Uterus (tissue), 2 donors: ENCODE data around the gene MAP4K5.

Experiments used
- POLR2A ChIP-seq, 2 donors: fragments of 450-650 bp; IDR thresholded peaks; one replicate each; pipeline ENCODE4 v1.6.1; 2016; ENCODE audit warnings: antibody characterized with exemption in 2 of 2, mild to moderate bottlenecking in 1 of 2, moderate library complexity in 1 of 2
- TF ChIP-seq, protein P1 (sequence below), 4 experiments: fragments of 200-600 bp in 2 of 4; fragments of 450-650 bp in 2 of 4; sonication (generic) in 2 of 4; IDR thresholded peaks; one replicate each; pipeline ENCODE4 v1.5.1; 2016 to 2019; ENCODE audit warnings: antibody characterized with exemption in 4 of 4, mild to moderate bottlenecking in 2 of 4, moderate library complexity in 1 of 4

DNA sequence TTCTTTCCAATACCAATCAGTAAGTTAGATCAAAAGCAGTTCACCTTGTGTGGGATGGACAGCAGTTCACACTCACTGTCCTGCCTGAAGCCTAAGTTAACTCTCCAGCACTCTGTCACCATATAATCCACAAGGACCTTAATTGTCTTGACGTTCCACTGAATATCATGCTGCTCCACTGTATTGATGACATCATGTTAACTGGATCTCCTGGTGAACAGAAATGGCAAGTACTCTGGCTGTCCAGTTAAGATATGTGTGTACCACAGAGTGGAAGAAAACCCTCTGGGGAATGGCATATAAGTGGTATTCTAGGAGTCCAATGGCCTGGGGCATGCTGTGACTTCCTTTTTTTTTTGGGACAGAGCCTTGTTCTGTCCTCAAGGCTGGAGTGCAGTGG is 151.9 kb downstream of the MAP4K5 start:
- no peak for TF ChIP-seq POLR2A (IDR thresholded peaks at IDR 0.05)
- TF ChIP-seq, protein P1, sequence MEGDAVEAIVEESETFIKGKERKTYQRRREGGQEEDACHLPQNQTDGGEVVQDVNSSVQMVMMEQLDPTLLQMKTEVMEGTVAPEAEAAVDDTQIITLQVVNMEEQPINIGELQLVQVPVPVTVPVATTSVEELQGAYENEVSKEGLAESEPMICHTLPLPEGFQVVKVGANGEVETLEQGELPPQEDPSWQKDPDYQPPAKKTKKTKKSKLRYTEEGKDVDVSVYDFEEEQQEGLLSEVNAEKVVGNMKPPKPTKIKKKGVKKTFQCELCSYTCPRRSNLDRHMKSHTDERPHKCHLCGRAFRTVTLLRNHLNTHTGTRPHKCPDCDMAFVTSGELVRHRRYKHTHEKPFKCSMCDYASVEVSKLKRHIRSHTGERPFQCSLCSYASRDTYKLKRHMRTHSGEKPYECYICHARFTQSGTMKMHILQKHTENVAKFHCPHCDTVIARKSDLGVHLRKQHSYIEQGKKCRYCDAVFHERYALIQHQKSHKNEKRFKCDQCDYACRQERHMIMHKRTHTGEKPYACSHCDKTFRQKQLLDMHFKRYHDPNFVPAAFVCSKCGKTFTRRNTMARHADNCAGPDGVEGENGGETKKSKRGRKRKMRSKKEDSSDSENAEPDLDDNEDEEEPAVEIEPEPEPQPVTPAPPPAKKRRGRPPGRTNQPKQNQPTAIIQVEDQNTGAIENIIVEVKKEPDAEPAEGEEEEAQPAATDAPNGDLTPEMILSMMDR (IDR thresholded peaks at IDR 0.05): no peak
